GM21576 (cell line): ENCODE data around the gene NLRP3.
"Not testable (repeated sequence)": the region's sequence is repeated elsewhere in the genome, so short reads cannot be mapped to it uniquely, and the experiment has no call there.

Source experiments
- ATAC-seq: cut with Tn5 transposase; IDR thresholded peaks from one replicate; pipeline ENCODE4 v1.9.1; 2021; ENCODE audit warnings: mild to moderate bottlenecking, moderate library complexity; ENCODE audit not compliant: unreplicated experiment

NLRP3 gene

DNA sequence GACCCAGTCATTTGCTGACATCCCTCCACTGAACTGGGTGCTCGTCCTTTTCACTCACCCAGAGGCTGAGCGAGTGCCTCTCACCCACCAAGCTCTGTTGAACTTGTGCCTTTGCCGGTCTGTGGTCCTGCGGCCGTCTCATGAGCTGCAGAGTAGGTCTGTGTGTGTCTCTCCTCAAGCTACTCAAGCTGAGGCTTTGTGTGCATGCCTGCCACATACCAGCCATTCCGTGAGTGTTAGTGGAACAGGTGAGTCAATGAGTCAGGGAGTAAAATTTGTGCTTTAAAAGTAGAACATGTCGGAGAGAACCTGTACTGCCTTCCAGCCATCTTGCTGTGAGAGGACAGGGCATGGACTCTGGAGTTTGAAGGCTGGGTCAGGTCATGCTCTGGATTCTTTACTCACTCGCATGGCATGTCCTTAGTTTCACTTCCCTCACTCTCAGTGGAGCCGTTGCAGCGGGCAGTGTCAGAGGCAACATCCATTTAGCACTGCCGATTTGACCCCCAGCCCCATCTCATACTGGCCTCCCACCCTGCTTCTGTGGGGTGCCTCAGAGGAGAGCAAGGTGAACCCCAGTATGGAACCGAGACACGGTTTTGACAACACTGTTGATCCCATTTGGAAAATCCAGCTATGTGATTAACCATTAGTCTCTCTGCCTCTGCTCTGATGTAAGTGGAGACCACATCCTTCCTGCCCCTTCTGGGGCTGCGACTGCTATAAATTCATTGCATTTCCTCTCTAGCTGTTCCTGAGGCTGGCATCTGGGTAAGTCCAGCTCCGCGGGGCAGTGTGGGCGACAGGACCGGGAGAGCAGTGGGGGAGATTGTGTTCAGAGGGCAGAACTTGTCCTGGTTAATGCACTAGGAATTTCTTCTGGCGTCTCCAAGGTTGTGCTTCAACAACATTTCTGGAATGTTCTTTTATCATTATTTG is at the start of gene NLRP3:
Gene NLRP3, plus strand, starts transcription at position 751 of the 939 bp plus-strand sequence. CDS start 2,628 bp downstream, outside the sequence.
- ATAC-seq: peak; percentile 63

DNA sequence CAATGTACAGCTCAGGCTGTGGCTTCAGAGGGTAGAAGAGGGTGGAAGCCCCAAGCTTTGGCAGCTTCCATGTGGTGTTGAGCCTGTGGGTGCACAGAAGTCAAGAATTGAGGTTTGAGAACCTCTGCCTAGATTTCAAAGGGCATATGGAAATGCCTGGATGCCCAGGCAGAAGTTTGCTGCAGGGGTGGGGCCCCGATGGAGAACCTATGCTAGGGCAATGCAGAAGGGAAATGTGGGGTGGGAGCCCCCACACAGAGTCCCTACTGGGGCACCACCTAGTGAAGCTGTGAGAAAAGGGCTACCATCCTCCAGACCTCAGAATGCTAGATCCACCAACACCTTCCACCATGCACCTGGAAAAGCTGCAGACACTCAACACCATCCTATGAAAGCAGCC is 49.6 kb upstream of the NLRP3 start:
- ATAC-seq: not testable (repeated sequence)

DNA sequence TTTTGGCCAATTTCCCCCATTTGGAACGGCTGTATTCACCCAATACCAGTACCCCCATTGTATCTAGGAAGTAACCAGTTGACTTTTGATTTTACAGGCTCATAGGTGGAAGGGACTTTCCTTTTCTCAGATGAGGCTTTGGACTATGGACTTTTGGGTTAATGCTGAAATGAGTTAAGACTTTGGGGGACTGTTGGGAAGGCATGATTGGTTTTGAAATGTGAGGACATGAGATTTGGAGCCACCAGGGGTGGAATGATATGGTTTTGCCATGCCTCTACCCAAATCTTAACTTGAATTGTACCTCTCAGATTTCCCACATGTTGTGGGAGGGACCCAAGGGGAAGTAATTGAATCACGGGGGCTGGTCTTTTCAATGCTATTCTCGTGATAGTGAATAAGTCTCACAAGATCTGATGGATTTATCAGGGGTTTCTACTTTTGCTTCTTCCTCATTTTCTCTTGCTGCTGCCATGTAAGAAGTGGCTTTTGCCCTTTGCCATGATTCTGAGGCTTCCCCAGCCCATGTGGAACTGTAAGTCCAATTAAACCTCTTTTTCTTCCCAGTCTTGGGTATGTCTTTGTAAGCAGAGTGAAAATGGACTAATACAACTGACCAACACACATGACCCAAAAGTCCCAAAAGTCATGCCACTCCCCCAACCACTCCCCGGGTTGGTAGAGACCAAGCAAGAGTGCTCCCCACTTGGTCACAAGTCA is 48.9 kb upstream of the NLRP3 start:
- ATAC-seq: no peak

DNA sequence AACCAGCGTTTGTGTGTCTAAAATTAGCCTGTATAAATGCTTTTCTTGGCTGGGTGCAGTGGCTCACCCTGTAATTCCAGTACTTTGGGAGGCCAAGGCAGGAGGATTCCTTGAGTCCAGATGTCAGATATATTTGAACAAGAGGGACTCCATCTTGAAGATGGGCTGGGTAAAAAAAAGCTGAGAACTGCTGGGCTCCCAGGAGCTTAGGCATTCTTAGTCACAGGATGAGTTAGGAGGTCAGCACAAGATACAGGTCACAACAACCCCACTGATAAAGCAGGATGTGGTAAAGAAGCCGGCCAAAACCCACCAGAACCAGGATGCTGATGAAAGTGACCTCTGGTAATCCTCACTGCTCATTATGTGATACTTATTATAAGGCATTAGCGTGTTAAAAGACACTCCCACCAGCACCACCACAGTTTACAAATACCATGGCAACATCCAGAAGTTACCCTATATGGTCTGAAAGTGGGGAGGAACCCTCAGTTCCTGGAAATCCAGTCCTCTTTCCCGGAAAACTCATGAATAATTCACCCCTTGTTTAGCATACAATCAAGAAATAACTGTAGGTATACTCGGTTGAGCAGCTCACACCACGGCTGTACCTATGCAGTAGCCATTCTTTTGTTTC is 48.1 kb upstream of the NLRP3 start:
- ATAC-seq: no peak

DNA sequence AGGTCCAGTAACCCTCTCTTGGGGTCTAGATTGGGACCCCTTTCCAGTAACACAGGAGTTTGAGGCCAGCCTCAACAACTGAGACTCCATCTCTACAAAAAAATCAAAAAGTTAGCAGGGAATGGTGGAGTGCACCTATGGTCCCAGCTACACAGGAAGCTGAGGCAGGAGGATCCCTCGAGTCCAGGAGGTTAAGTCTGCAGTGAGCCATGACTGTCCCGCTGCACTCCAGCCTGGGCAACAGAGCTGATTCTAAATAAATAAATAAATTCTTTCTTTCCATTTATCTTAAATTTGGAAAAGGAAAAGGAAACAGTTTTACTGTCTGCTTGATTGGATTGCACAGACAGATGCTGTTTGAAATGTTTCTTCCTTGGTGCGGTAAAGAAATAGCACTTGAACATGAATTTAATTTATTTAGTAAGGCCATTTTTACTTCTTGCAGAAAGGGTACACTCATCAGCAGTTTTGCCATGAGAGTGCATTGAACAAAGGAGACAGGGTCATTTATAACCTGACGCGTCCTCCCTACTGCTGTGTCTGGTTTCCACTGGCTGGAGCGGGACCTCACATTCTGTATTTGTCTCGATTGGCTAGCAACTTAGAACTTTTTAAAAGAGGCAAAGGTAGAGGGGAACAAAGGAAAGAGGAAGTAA is 47.4 kb upstream of the NLRP3 start:
- ATAC-seq: no peak

DNA sequence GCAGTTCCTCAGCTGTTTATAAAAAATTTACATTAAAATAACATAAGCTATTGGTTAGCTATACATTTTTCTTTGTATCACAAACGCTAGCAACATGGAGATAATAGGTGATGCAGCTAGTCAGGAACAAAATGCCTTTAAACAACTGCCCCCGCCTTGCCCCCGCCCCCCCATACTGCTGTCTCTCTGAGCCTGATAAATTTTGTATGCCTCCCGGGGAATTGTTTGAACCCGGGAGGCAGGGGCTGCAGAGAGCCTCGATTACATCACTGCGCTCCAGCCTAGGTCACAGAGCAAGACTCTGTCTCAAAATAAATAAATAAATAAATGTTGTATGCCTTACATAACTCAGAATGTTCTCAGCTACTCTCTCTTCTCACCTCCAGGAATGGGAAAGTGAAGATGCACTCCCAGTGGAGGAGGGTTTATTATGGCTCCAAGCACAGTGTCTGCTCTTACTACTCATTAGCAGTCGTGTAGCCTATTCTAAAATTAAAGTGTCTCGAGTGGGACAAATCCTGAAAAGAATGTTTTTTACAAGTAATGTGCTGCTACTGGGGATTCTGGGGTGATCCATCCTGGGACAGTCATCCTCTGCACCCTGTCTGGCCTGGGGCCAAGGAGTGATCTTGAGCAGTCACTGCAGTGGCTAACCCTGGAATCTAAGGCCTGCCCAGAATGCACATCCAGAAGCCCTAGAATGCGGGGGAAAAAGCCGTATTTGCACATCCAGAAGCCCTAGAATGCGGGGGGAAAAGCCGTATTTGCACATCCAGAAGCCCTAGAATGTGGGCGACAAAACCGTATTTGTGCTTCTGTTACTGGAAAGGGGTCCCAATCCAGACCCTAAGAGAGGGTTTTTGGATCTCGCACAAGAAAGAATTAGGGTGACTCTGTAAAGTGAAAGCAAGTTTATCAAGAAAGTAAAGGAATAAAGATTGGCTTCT is 44.9 kb upstream of the NLRP3 start:
- ATAC-seq: no peak

DNA sequence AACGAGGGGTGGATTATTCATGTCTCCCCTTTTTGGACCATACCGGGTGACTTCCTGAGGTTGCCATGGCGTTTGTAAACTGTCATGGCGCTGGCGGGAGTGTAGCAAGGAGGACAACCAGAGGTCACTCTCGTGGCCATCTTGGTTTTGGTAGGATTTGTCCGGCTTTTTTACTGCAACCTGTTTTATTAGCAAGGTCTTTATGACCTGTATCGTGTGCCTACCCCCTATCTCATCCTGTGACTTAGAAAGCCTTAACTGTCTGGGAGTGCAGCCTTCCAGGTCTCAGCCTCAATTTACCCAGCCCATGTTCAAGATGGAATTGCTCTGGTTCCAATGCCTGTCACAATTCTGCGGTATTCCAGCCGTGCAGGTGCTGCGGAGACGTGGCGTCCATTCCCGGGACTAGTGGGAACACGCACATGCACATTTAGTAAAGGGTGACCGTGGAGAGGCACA is 44.1 kb upstream of the NLRP3 start:
- no peak for ATAC-seq

DNA sequence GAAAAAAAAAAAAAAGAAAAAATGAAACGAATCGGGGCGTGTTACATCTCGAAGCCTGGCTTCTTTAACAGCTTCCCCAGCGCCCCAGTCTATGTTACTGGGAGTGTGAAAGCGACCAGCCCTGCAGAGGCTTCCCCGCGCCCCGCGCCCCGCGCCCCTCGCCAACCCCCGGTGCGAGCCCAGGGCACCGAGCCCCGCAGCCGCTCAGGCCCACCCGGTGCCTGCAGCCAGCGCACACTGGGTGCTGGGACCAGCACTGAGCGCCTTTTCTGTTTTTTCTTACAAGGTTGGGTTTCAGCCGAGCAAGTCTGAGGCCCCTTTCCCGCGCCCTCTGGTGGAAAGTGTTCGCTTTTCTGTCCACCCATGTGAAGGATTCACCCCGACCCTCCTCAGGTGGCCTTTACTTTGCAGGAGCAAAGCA is 42.2 kb upstream of the NLRP3 start:
- ATAC-seq: peak; percentile 55

DNA sequence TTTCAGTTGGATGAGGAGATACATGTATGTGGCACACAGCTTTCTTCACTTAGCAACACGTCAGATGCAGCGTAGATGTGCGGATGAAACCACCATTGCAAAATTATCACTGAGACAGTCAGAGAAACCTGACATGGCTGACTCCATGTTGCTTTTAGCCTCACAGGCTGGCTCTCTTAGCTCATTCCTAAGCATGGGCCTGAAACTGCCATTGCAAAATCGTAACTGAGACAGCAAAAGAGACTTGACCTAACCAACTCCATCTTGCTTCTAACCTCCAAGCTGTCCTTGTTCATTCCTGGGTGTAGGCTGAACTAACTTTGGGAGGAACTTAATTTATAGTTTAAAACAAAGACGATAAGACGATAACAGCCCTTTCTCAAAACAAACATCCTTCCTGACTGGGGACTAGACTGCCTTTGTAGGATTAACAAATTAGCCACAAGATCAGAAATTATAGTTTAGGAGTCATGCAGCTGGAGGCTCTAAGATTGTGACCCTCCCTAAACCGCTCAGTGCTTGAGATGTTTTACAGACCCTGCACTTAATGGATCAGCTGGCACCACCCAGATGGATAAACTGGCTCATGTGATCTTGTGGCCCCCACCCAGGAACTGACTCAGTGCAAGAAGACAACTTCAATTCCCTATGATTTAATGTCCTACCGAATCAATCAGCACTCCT is 41.2 kb upstream of the NLRP3 start:
- ATAC-seq: not testable (repeated sequence)

DNA sequence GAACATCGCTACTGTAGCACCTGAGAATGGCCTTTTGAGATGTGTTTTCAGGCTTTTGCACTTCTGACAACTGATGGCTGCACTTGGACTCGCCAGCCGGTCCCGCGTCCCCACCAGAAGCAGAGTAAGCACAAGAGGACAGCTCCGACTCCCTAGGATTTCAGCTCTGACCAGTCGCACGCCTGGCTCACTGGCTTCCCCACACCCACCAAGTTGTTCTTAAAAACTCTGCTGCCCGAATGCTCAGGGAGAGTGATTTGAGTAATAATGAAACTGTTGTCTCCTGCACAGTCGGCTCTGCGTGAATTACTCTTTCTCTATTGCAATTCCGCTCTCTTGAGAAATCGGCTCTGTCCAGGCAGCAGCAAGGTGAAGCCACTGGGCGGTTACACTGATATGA is 40.2 kb upstream of the NLRP3 start:
- ATAC-seq: no peak

DNA sequence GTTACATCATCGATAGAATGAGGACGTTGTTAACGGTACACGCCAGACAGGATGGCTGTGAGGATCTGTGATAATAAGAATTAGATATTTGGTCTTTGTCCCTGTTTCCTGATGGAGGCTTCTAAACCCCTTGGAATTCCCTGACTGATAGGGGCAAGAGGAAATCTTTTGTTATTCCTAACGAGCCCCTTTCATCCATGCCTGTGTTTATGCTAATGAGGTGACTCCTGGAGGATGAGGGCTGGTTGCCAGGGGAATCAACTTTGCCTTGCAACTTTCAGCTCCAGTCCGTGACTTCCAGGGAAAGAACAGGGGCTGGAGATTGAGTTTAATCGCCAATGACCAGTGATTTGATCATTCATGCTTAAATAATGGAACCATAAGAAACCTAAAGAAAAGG is 39.3 kb upstream of the NLRP3 start:
- ATAC-seq: no peak

DNA sequence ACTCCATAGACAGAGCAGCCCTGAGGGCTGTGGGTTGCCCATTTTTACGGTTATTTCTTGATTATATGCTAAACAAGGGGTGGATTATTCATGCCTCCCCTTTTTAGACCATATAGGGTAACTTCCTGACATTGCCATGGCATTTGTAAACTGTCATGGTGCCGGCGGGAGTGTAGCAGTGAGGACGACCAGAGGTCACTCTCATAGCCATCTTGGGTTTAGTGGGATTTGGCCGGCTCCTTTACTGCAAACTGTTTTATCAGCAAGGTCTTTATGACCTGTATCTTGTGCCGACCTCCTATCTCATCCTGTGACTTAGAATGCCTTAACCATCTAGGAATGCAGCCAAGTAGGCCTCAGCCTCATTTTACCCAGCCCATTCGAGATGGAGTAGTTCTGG is 38.3 kb upstream of the NLRP3 start:
- ATAC-seq: not testable (repeated sequence)

DNA sequence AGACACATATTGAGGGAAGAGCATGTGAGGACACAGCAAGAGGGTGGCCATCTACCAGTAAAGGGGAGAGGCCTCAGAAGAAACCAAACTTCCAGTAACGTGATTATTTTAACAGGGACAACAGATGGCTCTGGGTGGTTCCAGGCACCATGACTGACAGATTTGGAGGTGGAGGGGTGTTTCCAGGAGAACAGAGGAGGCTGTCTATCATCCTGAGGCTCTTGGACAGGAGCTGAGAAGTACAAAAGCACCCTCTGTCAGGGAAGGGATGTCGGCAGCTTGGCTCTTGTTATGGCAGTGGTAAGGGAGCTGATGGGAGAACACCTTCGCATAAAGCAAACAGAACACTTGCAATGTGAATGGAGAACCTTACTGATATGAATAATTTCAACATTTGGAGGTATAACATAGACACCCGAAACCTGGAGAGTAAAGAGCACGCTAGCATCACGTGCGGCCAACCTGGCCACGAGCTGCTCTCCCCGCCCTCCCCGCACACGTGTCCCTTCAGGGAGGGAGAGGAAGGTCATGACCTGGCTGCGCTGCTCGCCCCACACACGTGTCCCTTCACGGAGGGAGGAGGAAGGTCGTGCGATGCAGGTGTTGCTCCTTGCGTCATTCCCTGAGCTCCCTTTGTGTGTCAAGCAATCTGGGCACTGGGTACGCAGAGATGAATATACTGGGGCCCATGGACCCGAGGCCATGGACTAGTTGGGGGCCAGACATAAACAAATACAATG is 37.5 kb upstream of the NLRP3 start:
- ATAC-seq: no peak

DNA sequence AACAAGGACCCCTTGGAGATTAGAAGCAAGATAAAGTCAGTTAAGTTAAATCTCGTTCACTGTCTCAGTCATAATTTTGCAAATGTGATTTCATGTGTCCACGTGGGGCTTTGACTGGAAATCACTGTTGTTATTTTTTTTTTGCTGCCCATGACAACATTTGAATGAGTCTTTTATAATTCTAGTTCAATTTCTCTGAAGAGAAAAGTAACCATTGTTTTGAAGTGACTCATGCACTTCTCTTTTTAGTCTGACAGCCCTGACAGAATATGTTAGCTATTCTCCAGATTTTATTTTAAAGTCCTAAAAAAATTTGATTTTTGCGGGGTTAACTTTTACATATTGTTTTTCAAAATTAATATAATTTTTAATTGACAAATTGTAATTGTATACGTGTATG is 30.7 kb upstream of the NLRP3 start:
- ATAC-seq: no peak

DNA sequence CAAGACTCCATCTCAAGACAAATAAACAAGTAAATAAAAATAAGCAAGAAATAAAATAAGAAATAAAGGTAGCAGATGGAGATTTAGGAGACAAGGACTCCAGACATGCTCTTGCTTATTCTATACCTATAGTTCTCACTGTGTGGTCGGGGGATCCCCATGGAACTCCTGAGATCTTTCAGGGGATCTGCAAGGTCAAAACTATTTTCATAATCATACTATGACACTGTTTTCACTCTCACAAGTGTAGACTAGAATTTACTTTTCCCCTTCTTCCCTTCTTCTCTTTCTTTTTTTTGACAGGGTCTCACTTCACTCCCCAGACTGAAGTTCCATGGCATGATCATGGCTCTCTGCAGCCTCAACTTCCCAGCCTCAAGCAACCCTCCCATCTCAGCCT is 29.8 kb upstream of the NLRP3 start:
- no peak for ATAC-seq

DNA sequence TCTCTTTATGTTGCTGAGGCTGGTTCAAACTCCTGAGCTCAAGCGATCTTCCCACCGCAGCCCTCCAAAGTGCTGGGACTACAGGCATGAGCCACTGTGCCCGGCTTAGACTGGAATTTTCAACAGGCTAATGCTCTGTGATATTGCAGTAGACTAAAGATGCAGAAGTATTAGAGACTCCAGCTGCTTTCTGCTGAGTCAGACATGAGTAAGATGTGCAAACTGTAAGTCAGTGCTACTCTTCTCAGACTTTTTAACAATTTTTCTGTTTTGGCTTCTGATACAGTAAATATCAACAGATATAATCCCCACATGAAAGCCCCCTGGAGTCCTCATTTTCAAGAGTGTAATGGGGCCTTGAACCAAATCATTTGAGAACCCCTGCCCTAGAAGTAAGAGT is 29.3 kb upstream of the NLRP3 start:
- no peak for ATAC-seq

DNA sequence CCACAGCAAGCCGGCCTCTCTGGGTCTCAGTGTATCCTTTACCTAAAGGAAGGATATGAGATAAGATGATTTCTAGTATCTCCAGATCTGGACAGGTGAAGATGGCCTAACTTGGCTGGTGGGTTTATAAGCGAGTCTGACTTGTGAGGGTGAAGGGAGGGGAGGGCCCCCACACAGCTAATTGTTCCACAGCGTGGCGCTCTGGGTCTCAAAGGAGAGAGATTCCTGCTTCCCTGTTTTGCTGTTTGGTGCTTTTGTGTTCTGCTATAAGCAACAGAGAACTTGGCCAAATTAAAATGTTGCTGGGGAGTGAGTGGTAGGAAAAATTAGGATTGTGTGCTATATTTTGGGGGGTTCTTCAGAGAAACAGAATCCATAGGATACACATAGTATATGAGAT is 28.9 kb upstream of the NLRP3 start:
- no peak for ATAC-seq

DNA sequence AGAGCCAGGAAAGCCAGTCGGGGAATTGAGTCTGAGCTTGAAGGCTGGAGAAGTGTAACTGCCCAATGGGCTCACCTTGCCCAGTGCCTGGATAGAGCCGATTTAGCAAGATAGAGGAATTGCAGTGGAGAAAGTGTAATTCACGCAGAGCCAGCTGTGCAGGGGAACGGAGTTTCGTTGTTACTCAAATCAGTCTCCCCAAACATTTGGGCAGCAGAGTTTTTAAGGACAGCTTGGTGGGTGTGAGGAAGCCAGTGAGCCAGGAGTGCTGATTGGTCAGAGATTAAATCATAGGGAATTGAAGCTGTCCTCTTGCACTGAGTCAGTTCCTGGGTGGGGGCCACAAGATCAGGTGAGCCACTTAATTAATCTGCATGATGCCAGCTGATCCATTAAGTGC is 28.4 kb upstream of the NLRP3 start:
- ATAC-seq: no peak
